Neural progenitor cell (in vitro differentiated cells): ENCODE measurements around the gene TMEM254.
"Not testable (repeated sequence)": the region's sequence is repeated elsewhere in the genome, so short reads cannot be mapped to it uniquely, and the experiment has no call there.

ENCODE experiments used
- CTCF ChIP-seq: fragments of 200-600 bp; sonication (generic); IDR thresholded peaks from 2 replicates; pipeline ENCODE4 v1.5.1; 2017; ENCODE audit warnings: antibody characterized with exemption, mild to moderate bottlenecking
- EZH2 ChIP-seq: fragments of 200-600 bp; sonication (generic); IDR thresholded peaks from 2 replicates; pipeline ENCODE4 v1.6.1; 2017; ENCODE audit warnings: antibody characterized with exemption, mild to moderate bottlenecking, moderate library complexity

- not testable (repeated sequence) for TF ChIP-seq EZH2, CTCF
Observed at GRCh38 chr10:80133687-80134086, 55.2 kb downstream of the TMEM254 start.
